ENCODE results near the gene DEPP1. TPM values are rescaled to one million over a fixed set of nuclear protein-coding genes. Genes with fewer than 3 reads are reported as not detected.

Gene DEPP1
- total and polyA plus RNA-seq, 2 of the 13 experiments (the other 11 are each of a cell fraction or from before 2014, with no cell fraction given): 14.8 to 270 TPM

DNA sequence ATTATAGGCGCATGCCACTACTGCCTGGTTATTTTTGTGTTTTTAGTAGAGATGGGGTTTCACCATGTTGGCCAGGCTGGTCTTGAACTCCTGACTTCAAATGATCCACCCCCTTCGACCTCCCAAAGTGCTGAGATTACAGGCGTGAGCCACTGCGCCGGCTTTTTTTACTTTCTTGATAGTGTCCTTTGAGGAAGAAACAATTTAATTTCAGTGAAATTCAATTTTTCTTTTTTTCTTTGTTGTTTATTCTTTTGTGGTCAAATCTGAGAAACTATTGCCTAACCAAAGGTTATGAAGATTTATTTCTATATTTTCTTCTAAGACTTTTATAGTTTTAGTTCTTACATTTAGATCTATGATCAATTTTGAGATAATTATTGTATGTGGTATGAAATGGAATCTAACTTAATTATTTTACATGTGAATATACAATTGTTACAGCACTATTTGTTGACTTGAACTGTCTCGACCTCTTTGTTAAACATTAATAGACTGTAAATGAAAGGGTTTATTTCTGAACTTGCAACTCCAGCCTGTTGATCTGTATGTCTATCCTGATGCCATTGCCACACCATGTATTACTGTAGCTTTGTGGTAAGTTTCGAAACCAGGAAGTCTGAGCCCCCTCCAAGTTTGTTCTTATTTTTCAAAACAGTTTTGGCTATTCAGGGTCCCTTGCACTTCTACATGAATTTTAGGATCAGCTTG lies 38.8 kb downstream of the DEPP1 start (continued):
- no peak for TF ChIP-seq ZNF574 (CRISPR knock-in tag; IDR thresholded peaks at IDR 0.05)
- TF ChIP-seq MXD1 (CRISPR knock-in tag; IDR thresholded peaks at IDR 0.05): no peak
- TF ChIP-seq HDAC2 (CRISPR knock-in tag; IDR thresholded peaks at IDR 0.05): peak; percentile 57
- TF ChIP-seq, protein P1, sequence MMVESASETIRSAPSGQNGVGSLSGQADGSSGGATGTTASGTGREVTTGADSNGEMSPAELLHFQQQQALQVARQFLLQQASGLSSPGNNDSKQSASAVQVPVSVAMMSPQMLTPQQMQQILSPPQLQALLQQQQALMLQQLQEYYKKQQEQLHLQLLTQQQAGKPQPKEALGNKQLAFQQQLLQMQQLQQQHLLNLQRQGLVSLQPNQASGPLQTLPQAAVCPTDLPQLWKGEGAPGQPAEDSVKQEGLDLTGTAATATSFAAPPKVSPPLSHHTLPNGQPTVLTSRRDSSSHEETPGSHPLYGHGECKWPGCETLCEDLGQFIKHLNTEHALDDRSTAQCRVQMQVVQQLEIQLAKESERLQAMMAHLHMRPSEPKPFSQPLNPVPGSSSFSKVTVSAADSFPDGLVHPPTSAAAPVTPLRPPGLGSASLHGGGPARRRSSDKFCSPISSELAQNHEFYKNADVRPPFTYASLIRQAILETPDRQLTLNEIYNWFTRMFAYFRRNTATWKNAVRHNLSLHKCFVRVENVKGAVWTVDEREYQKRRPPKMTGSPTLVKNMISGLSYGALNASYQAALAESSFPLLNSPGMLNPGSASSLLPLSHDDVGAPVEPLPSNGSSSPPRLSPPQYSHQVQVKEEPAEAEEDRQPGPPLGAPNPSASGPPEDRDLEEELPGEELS (CRISPR knock-in tag; IDR thresholded peaks at IDR 0.05): peak; percentile 89
- TF ChIP-seq YEATS4 (CRISPR knock-in tag; IDR thresholded peaks at IDR 0.05; ENCODE audit: borderline replicate concordance): no peak
- TF ChIP-seq, protein P2, sequence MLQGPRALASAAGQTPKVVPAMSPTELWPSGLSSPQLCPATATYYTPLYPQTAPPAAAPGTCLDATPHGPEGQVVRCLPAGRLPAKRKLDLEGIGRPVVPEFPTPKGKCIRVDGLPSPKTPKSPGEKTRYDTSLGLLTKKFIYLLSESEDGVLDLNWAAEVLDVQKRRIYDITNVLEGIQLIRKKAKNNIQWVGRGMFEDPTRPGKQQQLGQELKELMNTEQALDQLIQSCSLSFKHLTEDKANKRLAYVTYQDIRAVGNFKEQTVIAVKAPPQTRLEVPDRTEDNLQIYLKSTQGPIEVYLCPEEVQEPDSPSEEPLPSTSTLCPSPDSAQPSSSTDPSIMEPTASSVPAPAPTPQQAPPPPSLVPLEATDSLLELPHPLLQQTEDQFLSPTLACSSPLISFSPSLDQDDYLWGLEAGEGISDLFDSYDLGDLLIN (CRISPR knock-in tag; IDR thresholded peaks at IDR 0.05; ENCODE audit: borderline replicate concordance): no peak
- no peak for TF ChIP-seq USF2 (IDR thresholded peaks at IDR 0.05; ENCODE audit: low read depth, low read length)
- TF ChIP-seq USF2 (CRISPR knock-in tag; IDR thresholded peaks at IDR 0.05; ENCODE audit: borderline replicate concordance): no peak
- TF ChIP-seq KDM6A (CRISPR knock-in tag; IDR thresholded peaks at IDR 0.05; ENCODE audit: low read depth): peak; percentile 61; the same call in 1 of the 2 replicates
- no peak for TF ChIP-seq PAF1 (CRISPR knock-in tag; IDR thresholded peaks at IDR 0.05)
- TF ChIP-seq SRF (IDR thresholded peaks at IDR 0.05; ENCODE audit: low read depth, low read length): no peak
- no peak for TF ChIP-seq ZNF724P (CRISPR knock-in tag; IDR thresholded peaks at IDR 0.05; ENCODE audit: borderline replicate concordance)
- TF ChIP-seq TRIM24 (CRISPR knock-in tag; IDR thresholded peaks at IDR 0.05): no peak
- TF ChIP-seq DNMT1 (CRISPR knock-in tag; IDR thresholded peaks at IDR 0.05): no peak
- TF ChIP-seq ZNF383 (CRISPR knock-in tag; IDR thresholded peaks at IDR 0.05; ENCODE audit: borderline replicate concordance): no peak
- TF ChIP-seq, protein P3, sequence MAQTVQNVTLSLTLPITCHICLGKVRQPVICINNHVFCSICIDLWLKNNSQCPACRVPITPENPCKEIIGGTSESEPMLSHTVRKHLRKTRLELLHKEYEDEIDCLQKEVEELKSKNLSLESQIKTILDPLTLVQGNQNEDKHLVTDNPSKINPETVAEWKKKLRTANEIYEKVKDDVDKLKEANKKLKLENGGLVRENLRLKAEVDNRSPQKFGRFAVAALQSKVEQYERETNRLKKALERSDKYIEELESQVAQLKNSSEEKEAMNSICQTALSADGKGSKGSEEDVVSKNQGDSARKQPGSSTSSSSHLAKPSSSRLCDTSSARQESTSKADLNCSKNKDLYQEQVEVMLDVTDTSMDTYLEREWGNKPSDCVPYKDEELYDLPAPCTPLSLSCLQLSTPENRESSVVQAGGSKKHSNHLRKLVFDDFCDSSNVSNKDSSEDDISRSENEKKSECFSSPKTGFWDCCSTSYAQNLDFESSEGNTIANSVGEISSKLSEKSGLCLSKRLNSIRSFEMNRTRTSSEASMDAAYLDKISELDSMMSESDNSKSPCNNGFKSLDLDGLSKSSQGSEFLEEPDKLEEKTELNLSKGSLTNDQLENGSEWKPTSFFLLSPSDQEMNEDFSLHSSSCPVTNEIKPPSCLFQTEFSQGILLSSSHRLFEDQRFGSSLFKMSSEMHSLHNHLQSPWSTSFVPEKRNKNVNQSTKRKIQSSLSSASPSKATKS (CRISPR knock-in tag; IDR thresholded peaks at IDR 0.05): no peak
